22Rv1 (cell line): ENCODE measurements around the gene NFIL3.
"Not testable (repeated sequence)": the region's sequence is repeated elsewhere in the genome, so short reads cannot be mapped to it uniquely, and the experiment has no call there.

ENCODE experiments used
- ZFX ChIP-seq: fragments of 450-650 bp; IDR thresholded peaks from 2 replicates; pipeline ENCODE4 v1.6.1; 2017; ENCODE audit warnings: antibody characterized with exemption, borderline replicate concordance
- TF ChIP-seq, protein P1 (sequence below): fragments of 450-650 bp; IDR thresholded peaks from 2 replicates; pipeline ENCODE4 v1.5.1; 2017; ENCODE audit warnings: mild to moderate bottlenecking

DNA sequence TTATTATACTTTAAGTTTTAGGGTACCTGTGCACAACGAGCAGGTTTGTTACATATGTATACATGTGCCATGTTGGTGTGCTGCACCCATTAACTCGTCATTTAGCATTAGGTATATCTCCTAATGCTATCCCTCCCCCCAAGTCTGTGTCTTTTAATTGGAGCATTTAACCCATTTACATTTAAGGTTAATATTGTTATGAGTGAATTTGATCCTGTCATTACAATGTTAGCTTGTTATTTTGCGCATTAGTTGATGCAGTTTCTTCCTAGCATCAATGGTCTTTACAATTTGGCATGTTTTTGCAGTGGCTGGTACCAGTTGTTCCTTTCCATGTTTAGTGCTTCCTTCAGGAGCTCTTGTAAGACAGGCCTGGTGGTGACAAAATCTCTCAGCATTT lies 47.9 kb upstream of the NFIL3 start:
- TF ChIP-seq, protein P1, sequence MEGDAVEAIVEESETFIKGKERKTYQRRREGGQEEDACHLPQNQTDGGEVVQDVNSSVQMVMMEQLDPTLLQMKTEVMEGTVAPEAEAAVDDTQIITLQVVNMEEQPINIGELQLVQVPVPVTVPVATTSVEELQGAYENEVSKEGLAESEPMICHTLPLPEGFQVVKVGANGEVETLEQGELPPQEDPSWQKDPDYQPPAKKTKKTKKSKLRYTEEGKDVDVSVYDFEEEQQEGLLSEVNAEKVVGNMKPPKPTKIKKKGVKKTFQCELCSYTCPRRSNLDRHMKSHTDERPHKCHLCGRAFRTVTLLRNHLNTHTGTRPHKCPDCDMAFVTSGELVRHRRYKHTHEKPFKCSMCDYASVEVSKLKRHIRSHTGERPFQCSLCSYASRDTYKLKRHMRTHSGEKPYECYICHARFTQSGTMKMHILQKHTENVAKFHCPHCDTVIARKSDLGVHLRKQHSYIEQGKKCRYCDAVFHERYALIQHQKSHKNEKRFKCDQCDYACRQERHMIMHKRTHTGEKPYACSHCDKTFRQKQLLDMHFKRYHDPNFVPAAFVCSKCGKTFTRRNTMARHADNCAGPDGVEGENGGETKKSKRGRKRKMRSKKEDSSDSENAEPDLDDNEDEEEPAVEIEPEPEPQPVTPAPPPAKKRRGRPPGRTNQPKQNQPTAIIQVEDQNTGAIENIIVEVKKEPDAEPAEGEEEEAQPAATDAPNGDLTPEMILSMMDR = not testable (repeated sequence)
- not testable (repeated sequence) for TF ChIP-seq ZFX
